Karpas-422 (cell line): ENCODE data around the gene TRIM68. TPM values are rescaled to one million over a fixed set of nuclear protein-coding genes. Genes with fewer than 3 reads are reported as not detected.

Source experiments
- DNase-seq: peaks from one replicate; pipeline ENCODE4 v3.0.0-alpha.2; 2015
- H2AFZ ChIP-seq: fragments of 200-600 bp; sonication (generic); 2 replicates; pipeline ENCODE4 v1.6.1; 2014; ENCODE audit warnings: antibody characterized with exemption, low read length, mixed read lengths
- H3K27ac ChIP-seq: fragments of 200-600 bp; sonication (generic); 2 replicates; pipeline ENCODE4 v1.5.1; 2014; ENCODE audit warnings: mild to moderate bottlenecking, low read length, moderate library complexity
- H3K27me3 ChIP-seq: fragments of 200-600 bp; sonication (generic); 2 replicates; pipeline ENCODE4 v1.6.1; 2014; ENCODE audit warnings: low read length, mixed read lengths
- H3K36me3 ChIP-seq: fragments of 200-600 bp; sonication (generic); 2 replicates; pipeline ENCODE4 v1.6.1; 2014; ENCODE audit warnings: low read length, mixed read lengths; ENCODE audit not compliant: insufficient read depth
- H3K4me1 ChIP-seq: fragments of 200-600 bp; sonication (generic); 2 replicates; pipeline ENCODE4 v1.6.1; 2014; ENCODE audit warnings: mild to moderate bottlenecking, low read length, mixed read lengths
- H3K4me2 ChIP-seq: fragments of 200-600 bp; sonication (generic); 2 replicates; pipeline ENCODE4 v1.6.1; 2014; ENCODE audit warnings: low read length, low read depth, mild to moderate bottlenecking; ENCODE audit not compliant: poor library complexity, severe bottlenecking
- H3K4me3 ChIP-seq: fragments of 200-600 bp; sonication (generic); 2 replicates; pipeline ENCODE4 v1.5.1; 2014; ENCODE audit warnings: mild to moderate bottlenecking, antibody characterized with exemption, low read length, mixed read lengths
- H3K79me2 ChIP-seq: fragments of 200-600 bp; sonication (generic); 2 replicates; pipeline ENCODE4 v1.6.1; 2014; ENCODE audit warnings: mild to moderate bottlenecking, low read length, mixed read lengths
- H3K9ac ChIP-seq: fragments of 200-600 bp; sonication (generic); 2 replicates; pipeline ENCODE4 v1.6.0; 2014; ENCODE audit warnings: low read length
- H3K9me2 ChIP-seq: fragments of 200-600 bp; sonication (generic), shearing (Covaris generic); replicated peaks from 2 replicates; pipeline ENCODE4 v1.6.0; 2014; ENCODE audit warnings: mild to moderate bottlenecking, low read length, moderate library complexity; ENCODE audit not compliant: insufficient read depth
- H3K9me3 ChIP-seq: fragments of 300-700, 200-600 bp; sonication (generic); 2 replicates; pipeline ENCODE4 v1.6.1; 2014; ENCODE audit warnings: low read length, mixed read lengths
- H4K20me1 ChIP-seq: fragments of 200-600 bp; sonication (generic); 2 replicates; pipeline ENCODE4 v1.6.1; 2014; ENCODE audit warnings: mild to moderate bottlenecking, antibody characterized with exemption, low read length, low read depth; ENCODE audit not compliant: insufficient read depth
- total RNA-seq: library from RNA; depleted of rRNA; stranded (reverse); fragments of >200 nt; shearing (Covaris generic); gene quantifications from 2 replicates; pipeline ENCODE4 v1.2.3, GENCODE V29; 2014; ENCODE audit warnings: low replicate concordance; rRNA removed

The TRIM68 gene, protein sequence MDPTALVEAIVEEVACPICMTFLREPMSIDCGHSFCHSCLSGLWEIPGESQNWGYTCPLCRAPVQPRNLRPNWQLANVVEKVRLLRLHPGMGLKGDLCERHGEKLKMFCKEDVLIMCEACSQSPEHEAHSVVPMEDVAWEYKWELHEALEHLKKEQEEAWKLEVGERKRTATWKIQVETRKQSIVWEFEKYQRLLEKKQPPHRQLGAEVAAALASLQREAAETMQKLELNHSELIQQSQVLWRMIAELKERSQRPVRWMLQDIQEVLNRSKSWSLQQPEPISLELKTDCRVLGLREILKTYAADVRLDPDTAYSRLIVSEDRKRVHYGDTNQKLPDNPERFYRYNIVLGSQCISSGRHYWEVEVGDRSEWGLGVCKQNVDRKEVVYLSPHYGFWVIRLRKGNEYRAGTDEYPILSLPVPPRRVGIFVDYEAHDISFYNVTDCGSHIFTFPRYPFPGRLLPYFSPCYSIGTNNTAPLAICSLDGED
- 17.5 and 21.1 TPM in 2 replicates for total RNA-seq

DNA sequence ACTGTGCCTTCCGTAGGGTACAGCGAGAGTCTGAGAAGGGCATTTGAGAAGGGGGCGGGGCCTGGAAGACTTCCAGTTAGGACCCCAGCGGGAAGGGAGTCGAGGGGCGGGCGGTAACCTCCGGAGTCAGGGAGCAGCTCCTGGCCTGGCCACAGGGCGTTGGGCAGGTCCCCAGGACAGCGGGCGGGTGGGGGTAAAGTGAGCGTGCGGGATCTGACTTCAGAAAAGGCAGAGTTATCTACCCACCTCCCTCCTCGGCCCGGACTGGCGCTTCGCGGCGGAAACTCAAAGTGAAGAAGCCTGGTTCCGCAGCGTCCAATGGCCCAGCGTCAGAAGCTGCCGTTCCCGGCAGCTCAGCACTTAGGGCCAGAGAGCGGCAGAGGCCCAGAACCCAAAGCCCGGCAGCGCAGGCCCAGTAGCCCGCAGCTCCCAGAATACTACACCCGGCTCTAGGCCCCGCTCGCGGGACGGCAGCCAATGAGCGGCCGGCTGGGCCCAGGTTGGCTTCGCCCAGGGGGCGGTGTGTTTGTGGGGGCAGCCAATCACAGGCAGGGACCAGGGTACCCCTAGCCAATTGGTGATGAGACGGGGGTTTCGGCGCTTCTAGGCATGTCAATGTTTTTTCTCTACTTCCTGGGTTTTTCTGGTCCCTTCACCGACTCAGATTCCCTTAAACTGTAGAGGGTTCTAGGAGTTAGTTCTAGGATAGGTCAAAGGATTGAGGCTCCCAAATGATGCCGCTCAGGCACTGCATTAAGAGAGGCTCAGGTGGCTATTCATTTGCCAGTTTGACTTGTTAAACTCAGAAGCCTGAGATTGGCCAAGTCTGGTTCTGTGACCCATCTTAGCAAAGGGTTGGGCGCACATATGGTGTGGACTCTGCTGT, at the start of gene TRIM68:
TRIM68 (minus strand) TSS at position 451 of the 886 bp plus-strand sequence. CDS start 2,727 bp downstream, outside the sequence.
- H3K9me2 ChIP-seq: no peaks in the 10 kb centered on the region; the same call in 1 of the 2 replicates
- peak within 1 kb of the TSS; percentile 98 for H2AFZ ChIP-seq
- H3K4me3 ChIP-seq: peak within 1 kb of the TSS; percentile 83
- peaks cover 26% of the 10 kb centered on the region for H3K79me2 ChIP-seq
- peaks cover 8% of the 10 kb centered on the region; the same call in 1 of the 2 replicates for H3K36me3 ChIP-seq
- peak within 1 kb of the TSS; percentile 64 for H3K27ac ChIP-seq
- H4K20me1 ChIP-seq: no peaks in the 10 kb centered on the region
- no peaks in the 10 kb centered on the region for H3K9me3 ChIP-seq
- H3K27me3 ChIP-seq: no peaks in the 10 kb centered on the region
- H3K4me1 ChIP-seq: peaks cover 22% of the 10 kb centered on the region
- DNase-seq: peak; percentile 98
- peak within 1 kb of the TSS; percentile 80 for H3K4me2 ChIP-seq
- H3K9ac ChIP-seq: peak within 1 kb of the TSS; percentile 85

DNA sequence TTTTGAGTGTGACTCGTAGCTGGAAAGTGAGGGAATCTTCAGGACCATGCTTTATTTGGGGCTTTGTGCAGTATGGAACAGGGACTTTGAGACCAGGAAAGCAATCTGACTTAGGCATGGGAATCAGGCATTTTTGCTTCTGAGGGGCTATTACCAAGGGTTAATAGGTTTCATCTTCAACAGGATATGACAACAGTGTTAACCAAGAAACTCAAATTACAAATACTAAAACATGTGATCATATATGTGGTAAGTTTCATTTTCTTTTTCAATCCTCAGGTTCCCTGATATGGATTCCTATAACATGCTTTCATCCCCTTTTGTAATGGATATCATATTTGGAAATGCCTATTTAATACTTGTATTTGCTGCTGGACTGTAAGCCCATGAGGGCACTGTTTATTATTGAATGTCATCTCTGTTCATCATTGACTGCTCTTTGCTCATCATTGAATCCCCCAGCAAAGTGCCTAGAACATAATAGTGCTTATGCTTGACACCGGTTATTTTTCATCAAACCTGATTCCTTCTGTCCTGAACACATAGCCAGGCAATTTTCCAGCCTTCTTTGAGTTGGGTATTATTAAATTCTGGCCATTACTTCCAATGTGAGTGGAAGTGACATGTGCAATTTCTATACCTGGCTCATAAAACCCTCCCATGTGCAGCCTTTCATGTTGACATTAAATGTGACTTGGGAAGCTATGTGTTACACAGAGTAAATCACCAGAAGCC, 46.8 kb upstream of the TRIM68 start:
- no peaks in the 10 kb centered on the region for H3K79me2 ChIP-seq
- H3K4me3 ChIP-seq: no peak overlapping the region
- no peak overlapping the region for H3K9ac ChIP-seq
- H3K27me3 ChIP-seq: no peaks in the 10 kb centered on the region
- DNase-seq: no peak
- no peak overlapping the region for H3K4me2 ChIP-seq
- H2AFZ ChIP-seq: no peak overlapping the region
- no peaks in the 10 kb centered on the region for H3K36me3 ChIP-seq
- no peaks in the 10 kb centered on the region for H4K20me1 ChIP-seq
- H3K4me1 ChIP-seq: no peaks in the 10 kb centered on the region
- H3K27ac ChIP-seq: no peak overlapping the region
- no peaks in the 10 kb centered on the region for H3K9me2 ChIP-seq
- no peaks in the 10 kb centered on the region for H3K9me3 ChIP-seq

DNA sequence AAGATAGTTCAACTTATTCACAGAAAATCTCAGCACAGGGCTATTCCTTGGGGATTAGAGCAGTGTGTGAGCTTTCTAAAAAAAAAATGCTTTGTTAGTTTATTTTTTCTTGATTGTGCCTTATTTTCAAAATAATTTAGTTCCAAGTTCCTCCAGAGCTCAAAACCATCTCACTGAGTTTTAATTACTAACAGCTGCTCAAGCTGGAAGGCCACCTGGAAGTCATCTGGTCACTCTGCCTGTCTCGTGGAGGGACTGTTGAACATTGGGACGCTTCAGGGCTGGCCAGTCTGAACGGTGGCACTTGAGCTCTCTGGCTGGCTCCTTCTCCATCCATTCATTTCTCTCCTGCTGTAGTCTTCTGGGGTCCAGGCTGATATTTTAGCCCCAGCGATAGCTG, 39.7 kb upstream of the TRIM68 start:
- Histone ChIP-seq H3K27ac (no peak overlapping the region), H3K36me3 (no peaks in the 10 kb centered on the region), H2AFZ (no peak overlapping the region), H3K9ac (no peak overlapping the region), H3K9me2 (no peaks in the 10 kb centered on the region), H3K27me3 (no peaks in the 10 kb centered on the region), H3K79me2 (no peaks in the 10 kb centered on the region), H3K4me2 (no peak overlapping the region), H4K20me1 (no peaks in the 10 kb centered on the region), H3K4me3 (no peak overlapping the region), H3K9me3 (no peaks in the 10 kb centered on the region), H3K4me1 (no peaks in the 10 kb centered on the region)
- no peak for DNase-seq

DNA sequence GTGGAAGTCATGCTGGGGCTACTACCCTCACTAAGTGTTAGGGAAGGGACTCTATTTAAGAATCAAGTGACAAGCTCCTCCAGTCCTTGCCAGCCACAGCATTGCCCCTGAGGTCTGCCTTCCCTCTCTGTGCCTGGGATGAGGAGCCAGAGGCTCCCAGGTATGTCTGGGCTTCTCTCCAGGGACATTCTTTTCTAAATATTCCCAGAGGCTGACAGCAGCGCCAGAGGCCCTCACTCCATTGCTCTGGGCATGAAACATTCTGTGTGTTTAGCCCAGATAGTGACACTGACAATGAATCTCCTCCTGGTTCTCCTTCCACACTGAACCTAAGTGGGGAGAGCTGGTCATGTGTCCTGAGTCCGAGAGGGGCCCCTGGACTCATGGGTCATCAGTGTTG, 37.9 kb upstream of the TRIM68 start:
- Histone ChIP-seq H3K4me1 (no peaks in the 10 kb centered on the region), H3K27ac (no peak overlapping the region), H3K4me2 (no peak overlapping the region), H3K9me2 (no peaks in the 10 kb centered on the region), H3K36me3 (no peaks in the 10 kb centered on the region), H3K79me2 (no peaks in the 10 kb centered on the region), H3K9me3 (no peaks in the 10 kb centered on the region), H3K4me3 (no peak overlapping the region), H3K9ac (no peak overlapping the region), H4K20me1 (no peaks in the 10 kb centered on the region), H2AFZ (no peak overlapping the region), H3K27me3 (no peaks in the 10 kb centered on the region)
- no peak for DNase-seq

DNA sequence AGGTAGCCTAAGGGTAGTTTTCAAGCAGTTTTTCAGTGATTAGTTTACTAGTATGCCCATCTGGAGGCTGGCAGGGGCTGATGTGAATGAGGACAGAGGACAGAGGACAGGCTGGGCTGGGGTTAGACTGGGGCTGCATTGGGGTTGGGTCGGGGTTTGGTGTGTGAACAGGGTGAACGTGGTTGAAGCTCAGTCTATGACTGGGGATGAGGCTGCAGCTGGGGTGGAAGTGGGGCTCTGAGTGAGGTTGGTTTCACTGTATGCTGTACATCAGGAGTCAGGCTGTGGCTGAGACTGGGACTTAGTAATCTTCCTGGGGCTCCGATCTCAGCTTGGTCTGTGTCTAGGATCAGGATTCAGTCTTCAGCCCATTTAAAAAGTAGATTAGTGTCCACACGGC, 36.2 kb upstream of the TRIM68 start:
- DNase-seq: no peak
- Histone ChIP-seq H3K4me3 (no peak overlapping the region), H3K79me2 (no peaks in the 10 kb centered on the region), H3K9ac (no peak overlapping the region), H2AFZ (no peak overlapping the region), H3K36me3 (no peaks in the 10 kb centered on the region), H3K9me3 (no peaks in the 10 kb centered on the region), H3K27me3 (no peaks in the 10 kb centered on the region), H3K4me1 (no peaks in the 10 kb centered on the region), H3K4me2 (no peak overlapping the region), H3K9me2 (no peaks in the 10 kb centered on the region), H3K27ac (no peak overlapping the region), H4K20me1 (no peaks in the 10 kb centered on the region)

DNA sequence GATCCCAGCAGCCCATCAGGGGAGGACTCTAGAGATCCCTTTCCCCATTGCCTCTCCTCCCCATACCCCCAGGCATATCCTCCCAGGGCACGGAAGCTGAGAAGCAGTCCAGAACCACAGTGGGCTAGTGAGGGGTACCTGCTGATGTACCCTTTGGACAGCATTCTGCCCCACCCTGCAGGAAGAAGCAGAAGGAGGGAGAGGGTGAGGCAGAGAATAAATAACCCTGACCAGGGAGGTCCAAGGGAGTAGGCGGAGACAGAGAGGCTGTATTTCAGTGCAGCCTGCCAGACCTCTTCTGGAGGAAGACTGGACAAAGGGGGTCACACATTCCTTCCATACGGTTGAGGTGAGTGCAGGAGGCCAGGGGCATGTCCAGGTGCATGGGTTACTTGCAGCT, 35.7 kb upstream of the TRIM68 start, which contains the start of gene OR51E1:
OR51E1 (plus strand) TSS at position 301 of the 400 bp plus-strand sequence. CDS start 8,545 bp downstream, outside the sequence.
- Histone ChIP-seq H4K20me1 (no peaks in the 10 kb centered on the region), H3K79me2 (no peaks in the 10 kb centered on the region), H3K9me2 (no peaks in the 10 kb centered on the region), H3K9me3 (no peaks in the 10 kb centered on the region), H3K4me1 (no peaks in the 10 kb centered on the region), H2AFZ (no peak within 1 kb of the TSS), H3K36me3 (no peaks in the 10 kb centered on the region), H3K27me3 (no peaks in the 10 kb centered on the region), H3K9ac (no peak within 1 kb of the TSS), H3K4me2 (no peak within 1 kb of the TSS), H3K27ac (no peak within 1 kb of the TSS), H3K4me3 (no peak within 1 kb of the TSS)
- no peak for DNase-seq

DNA sequence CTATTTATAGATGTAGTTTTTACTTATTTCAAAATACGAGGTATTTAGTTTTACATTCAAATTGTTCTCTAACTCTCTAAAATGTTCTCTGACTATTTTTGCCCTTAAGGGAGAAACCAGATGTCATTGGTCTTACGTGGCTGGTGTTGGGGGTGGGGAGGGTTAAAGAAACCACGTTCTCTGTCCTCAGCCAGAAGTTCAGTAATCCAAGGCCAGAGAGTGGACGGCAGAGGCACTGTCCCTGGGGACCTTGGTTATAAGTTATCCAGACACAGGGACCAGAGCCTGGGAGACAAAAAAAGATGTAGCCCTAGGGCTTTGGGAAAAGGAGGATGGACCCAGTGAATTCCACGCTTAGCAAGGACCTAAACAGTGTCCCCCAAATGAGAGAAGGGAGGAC, 35.0 kb upstream of the TRIM68 start:
- Histone ChIP-seq H3K36me3 (no peaks in the 10 kb centered on the region), H3K4me1 (no peaks in the 10 kb centered on the region), H3K9ac (no peak overlapping the region), H3K79me2 (no peaks in the 10 kb centered on the region), H2AFZ (no peak overlapping the region), H3K27ac (no peak overlapping the region), H3K27me3 (no peaks in the 10 kb centered on the region), H3K4me3 (no peak overlapping the region), H4K20me1 (no peaks in the 10 kb centered on the region), H3K9me3 (no peaks in the 10 kb centered on the region), H3K4me2 (no peak overlapping the region), H3K9me2 (no peaks in the 10 kb centered on the region)
- DNase-seq: no peak
